Stimulated activated CD8-positive, alpha-beta memory T cell treated with anti-CD3 and anti-CD28 coated beads, Interleukin-7, amount 100 ng/mL, for 1 hour (primary cell): Measurements from ENCODE around the gene HDGFL1.

Source experiments
- DNase-seq, 2 donors: peaks; one replicate each; pipeline ENCODE4 v3.0.0-alpha.2; 2020; ENCODE audit warnings: low read depth in 2 of 2

The HDGFL1 gene

DNA sequence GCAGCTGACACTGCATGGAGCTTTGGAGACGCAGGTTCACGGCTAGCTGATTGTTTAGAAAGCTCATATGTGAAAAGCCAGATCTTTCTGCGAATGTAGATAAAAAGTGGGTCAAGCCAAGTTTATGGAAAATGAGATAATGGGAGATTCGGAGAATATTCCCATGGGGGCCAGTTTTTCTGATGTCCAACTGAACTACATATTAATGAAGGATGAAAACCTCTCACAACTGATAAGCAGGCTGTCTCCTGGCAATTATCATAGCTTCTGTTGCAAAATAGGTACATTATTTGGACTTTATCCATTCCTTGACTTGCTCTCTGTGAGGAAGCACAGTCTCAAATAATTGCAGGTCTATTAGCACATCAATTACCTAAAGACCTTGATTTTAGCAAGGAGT lies 21.1 kb downstream of the HDGFL1 start:
- no peak for DNase-seq

DNA sequence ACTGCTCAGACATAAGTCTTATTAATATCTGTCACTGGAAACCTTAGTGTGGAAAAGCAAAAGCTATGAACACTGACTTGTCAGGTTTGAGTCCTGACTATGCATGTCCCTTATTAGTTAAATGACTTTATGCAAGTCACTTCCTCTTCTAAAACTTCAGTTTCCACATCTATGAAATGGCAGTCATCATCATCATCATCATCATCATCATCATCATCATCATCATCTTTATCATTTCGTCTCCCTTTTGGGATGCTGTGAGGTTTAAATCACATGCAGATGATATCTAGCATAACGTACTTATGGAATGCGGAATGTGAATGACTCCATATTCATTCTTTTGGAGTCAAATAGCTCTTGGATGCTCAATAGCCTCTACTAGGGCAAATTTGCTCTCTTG lies 24.5 kb downstream of the HDGFL1 start:
- DNase-seq, result no peak

DNA sequence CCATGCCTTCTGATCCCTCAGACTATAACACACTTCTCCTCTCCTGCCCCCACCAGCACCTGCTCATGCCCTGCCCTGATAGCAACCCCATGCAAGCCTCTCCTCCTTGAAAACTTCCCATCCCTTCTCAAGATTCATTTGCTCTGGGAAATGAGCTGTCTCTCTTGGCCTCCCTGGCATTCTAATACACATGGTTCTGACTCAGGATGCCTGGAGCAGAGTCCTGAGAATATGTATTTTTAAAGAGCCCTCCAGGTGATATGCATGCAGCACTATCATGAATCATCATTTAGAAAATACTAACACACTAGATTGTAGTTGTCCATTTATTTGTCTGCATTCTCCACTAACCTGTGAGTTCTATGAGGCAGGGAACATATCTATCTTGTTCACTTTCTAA lies 26.6 kb downstream of the HDGFL1 start:
- DNase-seq, result no peak

DNA sequence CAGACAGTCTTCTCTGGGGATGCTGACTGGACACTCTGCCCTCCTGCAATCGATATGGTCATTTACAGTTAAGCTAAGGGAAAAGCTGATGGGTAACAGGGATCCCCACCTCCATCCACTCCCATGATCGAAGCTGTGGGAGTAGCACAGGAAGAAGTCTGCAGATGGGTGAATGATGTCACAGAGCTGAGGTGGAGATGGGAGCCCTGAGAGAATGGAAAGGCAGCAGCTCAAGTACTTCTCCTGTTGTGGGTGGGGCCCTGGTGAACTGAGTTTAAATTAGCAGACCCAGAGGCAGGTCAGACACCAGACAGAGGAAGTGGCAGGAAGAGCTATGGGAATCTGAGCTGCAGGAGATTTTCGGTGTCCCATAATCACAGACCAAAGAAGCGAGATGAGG lies 29.0 kb downstream of the HDGFL1 start:
- DNase-seq, result no peak

DNA sequence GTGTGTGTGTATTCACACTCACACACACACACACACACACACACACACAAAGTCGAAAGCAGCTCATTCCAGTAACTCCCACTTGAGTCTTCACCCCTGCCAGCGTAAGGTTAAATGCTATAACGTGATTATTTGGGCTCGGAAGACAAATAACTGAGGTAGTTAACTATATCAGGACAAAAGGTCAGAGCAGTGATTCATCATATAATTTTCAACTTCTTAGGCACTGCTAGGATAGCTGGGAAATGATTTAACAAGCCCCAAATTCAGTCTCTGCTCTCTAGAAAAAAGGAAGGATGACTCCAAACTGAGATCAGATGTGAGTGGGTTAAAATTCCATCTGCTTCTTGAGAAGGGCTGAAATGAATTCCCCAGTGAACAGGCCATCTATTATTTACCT lies 30.7 kb downstream of the HDGFL1 start:
- no peak for DNase-seq

DNA sequence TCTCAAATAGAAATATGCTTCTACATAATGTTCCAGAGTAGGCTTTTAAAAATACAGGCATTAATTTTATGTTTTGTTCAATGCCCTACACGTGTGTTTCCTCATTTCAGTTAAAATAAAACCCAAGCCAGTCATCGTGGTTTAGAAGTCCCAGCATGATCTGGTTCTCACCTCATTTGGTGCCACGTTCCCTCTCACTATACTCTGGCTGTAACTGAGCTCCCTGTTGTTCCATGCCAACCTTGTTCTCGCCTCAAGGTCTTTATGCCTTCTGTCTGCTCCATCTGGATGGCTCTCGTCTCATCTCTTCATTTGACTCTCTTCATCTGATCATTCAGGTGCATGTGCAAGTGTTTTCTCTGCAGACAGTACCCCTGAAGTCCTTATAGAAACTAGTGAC lies 32.6 kb downstream of the HDGFL1 start:
- DNase-seq, result no peak

DNA sequence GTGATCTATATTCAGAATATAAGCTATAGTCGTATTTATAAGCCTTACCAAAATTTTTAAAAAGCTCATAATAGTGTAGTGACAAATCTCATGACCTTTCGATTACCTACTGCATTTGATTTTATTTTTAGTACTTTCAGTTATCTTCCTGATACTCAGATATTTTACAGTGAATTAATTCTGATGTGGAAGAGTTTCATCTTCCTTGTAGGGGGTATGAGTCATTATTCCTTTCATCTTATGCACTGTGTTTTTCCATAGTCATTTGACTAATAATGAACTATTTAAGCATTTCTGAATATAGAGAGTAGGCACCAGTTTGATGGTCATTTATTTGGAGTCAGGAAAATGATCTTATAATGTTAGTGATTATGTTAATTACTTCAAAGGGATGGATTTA lies 36.4 kb downstream of the HDGFL1 start:
- DNase-seq, result no peak

DNA sequence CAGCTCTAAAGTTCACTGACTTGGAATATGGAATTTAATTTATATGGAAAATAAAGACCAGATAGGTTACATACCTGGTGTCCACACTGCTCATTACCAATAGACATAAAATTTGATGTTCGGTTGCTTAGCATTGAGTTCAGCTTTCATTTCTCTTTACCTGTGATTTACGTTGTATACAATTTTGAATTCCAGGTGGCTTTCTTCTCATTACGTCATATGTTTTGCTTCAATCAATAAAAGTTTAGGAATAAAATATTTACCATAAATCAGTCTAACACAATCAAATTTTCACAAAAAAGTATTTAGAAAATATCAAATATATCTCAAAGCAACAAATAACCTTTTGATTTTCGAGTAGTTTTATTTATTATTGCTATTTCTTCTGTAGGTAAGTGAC lies 40.8 kb downstream of the HDGFL1 start:
- DNase-seq, result no peak

DNA sequence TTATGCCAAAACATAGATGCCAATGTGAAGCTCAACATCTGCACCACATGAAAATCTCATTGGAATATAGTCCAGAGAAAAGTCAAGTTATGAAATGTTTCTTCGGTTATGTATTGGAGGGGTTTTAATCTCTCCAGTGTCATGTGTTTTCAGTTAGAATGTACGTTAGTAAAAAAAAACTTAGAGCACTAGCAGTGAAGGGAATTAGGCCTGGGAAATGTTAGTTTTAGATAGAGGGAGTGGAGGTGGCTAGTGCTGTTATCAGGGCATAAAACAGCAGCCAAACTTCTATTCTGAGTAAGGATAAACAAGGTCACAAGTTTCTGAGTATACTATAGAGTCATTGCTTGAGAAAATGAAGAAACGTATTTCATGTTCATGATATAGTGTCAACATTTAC lies 42.9 kb downstream of the HDGFL1 start:
- DNase-seq, result no peak

DNA sequence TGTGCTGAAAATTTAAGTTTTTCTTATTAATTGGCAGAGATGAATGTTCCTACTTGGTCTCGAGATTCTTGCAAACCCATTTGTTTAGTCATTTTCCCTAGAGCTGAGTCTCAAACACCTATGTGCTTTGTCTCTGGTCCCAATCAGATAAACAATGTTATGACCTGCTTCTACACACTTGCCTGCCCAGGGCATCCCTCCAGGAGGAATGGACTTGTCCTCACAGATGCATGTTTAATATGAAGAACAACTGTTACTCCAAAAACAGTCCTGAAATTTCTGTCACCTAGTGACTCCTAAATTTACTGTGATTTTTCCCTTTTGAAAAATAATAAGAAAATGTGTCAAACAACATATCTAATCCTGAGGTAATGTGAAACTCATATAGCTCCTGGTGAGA lies 43.7 kb downstream of the HDGFL1 start:
- DNase-seq, result no peak

DNA sequence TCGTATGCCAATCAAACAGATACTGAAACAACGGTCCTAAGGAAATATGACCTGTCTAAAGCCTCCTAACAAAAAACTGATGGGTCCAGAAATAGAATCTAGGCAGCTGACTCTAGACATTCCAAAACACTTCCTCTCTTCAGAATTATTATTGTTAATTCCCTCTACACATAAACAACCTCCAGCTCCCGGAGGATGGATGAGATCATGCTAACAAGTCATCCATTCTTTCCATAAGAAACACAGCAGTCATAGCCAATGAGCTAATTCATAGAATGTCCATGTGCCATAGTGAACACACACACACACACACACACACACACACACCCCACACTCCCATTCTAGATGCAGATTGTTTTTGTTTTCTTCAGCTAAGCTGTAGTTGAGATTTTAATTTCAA lies 44.3 kb downstream of the HDGFL1 start:
- no peak for DNase-seq

DNA sequence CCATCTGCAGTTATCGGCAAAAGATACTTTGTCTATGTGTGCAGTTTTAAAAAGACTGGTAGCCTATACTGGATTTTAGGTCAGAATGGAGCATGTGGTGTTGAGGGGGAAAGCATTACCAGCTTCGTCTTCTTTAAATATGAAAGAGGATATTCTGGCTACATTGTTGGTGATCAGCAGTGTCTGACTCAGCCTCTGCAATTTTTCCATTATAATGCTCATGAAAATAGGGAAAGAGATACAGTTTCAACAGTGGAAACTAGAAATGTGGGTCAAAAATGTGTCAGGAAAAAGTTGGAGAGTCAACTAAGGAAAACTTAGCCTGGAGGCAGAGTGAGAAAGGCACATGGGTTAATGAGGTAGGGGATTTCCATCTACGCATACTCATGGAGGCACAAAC lies 45.2 kb downstream of the HDGFL1 start:
- DNase-seq, result no peak

DNA sequence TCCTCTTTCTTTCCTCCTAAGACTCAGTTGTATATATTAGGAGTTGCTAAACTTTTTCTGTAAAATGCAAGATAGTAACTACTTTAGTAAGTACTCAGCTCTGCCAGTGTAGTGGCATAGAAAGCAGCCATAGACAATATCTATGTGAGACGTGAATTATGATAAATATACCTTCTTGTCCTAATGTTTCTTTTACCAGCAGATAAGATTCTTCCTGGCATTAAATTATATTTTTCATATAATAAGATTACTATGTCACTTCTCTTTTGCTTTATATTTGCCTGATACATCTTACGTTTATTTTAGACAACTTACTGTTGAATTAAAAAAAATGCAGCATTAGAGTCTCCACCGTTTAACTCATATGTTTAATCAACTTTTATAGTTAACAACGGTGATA lies 51.7 kb downstream of the HDGFL1 start:
- DNase-seq, result no peak
